Peyer's patch (tissue), 4 donors: Measurements from ENCODE around the gene DUSP9. TPM values are rescaled to one million over a fixed set of nuclear protein-coding genes. Genes with fewer than 3 reads are reported as not detected.
A peak's percentile ranks its signal among the peaks of the same experiment; 100 is the strongest.

Experiments
- DNase-seq, 3 donors: peaks; one replicate each; pipeline ENCODE4 v3.0.0-alpha.2; 2017 to 2019
- H3K27ac ChIP-seq, 4 donors: fragments of 200-600 bp; sonication (generic); one replicate each; pipeline ENCODE4 v1.5.1; 2016 to 2019
- H3K27me3 ChIP-seq, 2 donors: fragments of 200-600 bp; sonication (generic); one replicate each; pipeline ENCODE4 v1.5.1; 2019
- H3K36me3 ChIP-seq, 3 donors: fragments of 200-600 bp; sonication (generic); one replicate each; pipeline ENCODE4 v1.5.1; 2016 to 2019
- H3K4me1 ChIP-seq, 4 donors: fragments of 200-600 bp; sonication (generic); one replicate each; pipeline ENCODE4 v1.5.1; 2016 to 2019
- H3K4me3 ChIP-seq, 4 donors: fragments of 200-600 bp; sonication (generic); 1 replicate in 3 of 4; 2 replicates in 1 of 4; pipeline ENCODE4 v1.5.1; 2016 to 2019; ENCODE audit warnings: mild to moderate bottlenecking in 1 of 4
- H3K9me3 ChIP-seq, 4 donors: fragments of 200-600 bp; sonication (generic); one replicate each; pipeline ENCODE4 v1.5.1; 2016 to 2019; ENCODE audit warnings: mild to moderate bottlenecking in 1 of 4
- POLR2A ChIP-seq, 2 donors: fragments of 450-650 bp; IDR thresholded peaks; one replicate each; pipeline ENCODE4 v1.5.1; 2017; ENCODE audit warnings: antibody characterized with exemption in 2 of 2, mild to moderate bottlenecking in 2 of 2, moderate library complexity in 2 of 2
- total RNA-seq, 4 donors: library from RNA; depleted of rRNA; stranded (reverse); fragments of >200 nt; gene quantifications; one replicate each; pipeline ENCODE4 v1.1.0, GENCODE V29; 2016
- TF ChIP-seq, protein P1 (sequence below), 6 experiments: fragments of 450-650 bp in 4 of 6; fragments of 200-600 bp in 2 of 6; sonication (generic) in 1 of 6; IDR thresholded peaks; one replicate each; pipeline ENCODE4 v1.5.1; 2017 to 2019; ENCODE audit warnings: antibody characterized with exemption in 6 of 6, mild to moderate bottlenecking in 3 of 6, moderate library complexity in 1 of 6

Gene DUSP9
- total RNA-seq, 4 donors from 2014 or later: not detected

DNA sequence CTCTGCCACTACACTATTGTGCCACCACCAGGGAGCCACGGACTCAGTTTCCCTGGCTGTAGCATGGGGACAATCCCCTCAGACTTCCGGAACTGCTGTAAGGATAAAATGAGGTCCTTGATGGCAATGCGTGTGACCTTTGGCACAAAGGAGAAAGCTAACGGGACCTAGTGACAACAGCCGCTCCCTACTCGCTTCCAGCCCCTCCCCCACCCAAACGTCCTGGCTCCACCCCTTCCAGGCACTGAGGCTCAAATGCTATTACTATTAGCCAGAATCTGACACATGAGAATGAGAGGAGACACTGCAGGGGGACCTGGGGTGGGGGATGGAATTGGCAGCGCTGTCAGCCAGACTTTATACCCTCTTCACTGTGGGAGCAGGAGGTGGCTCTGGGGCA lies 5.4 kb upstream of the DUSP9 start:
- H3K36me3 ChIP-seq: no peaks in the 10 kb centered on the region
- no peak for DNase-seq
- TF ChIP-seq POLR2A (IDR thresholded peaks at IDR 0.05): no peak
- TF ChIP-seq, protein P1, sequence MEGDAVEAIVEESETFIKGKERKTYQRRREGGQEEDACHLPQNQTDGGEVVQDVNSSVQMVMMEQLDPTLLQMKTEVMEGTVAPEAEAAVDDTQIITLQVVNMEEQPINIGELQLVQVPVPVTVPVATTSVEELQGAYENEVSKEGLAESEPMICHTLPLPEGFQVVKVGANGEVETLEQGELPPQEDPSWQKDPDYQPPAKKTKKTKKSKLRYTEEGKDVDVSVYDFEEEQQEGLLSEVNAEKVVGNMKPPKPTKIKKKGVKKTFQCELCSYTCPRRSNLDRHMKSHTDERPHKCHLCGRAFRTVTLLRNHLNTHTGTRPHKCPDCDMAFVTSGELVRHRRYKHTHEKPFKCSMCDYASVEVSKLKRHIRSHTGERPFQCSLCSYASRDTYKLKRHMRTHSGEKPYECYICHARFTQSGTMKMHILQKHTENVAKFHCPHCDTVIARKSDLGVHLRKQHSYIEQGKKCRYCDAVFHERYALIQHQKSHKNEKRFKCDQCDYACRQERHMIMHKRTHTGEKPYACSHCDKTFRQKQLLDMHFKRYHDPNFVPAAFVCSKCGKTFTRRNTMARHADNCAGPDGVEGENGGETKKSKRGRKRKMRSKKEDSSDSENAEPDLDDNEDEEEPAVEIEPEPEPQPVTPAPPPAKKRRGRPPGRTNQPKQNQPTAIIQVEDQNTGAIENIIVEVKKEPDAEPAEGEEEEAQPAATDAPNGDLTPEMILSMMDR (IDR thresholded peaks at IDR 0.05): no peak
- H3K4me3 ChIP-seq: no peak overlapping the region
- H3K27ac ChIP-seq: no peak overlapping the region
- peaks cover 0 to 10% of the 10 kb centered on the region in 2 donors for H3K27me3 ChIP-seq
- H3K4me1 ChIP-seq: peaks cover 0 to 16% (median 4%) of the 10 kb centered on the region in 4 donors
- no peaks in the 10 kb centered on the region for H3K9me3 ChIP-seq

DNA sequence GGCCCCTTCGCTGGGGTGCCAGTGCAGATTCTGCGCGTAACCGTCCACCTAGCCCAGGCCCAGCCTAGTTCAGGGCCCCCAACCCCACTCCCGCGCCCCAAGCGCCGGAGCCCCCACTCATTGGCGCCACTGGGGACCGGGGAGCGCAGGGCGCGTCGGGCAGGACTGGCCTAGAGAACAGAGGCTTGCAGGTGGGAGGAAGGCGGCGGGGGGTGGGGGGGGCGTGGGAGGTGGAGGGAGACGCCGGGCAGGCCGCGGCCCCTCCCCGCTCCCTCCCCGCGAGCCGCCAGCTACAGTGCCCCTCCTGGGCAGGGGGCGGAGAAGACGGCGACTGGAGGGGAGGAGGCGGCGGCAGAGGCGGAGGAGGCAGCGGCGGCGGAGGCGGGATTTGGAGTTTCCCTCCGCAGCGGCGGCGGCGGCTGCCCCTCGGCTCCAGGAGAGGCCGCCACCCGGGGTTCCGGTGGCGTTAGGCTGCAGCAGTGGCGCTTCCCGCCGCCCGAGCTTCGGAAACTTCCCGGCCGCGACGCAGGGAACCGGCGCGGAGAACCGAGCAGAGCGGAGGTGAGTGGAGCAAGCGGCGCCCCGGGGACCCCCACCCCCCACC lies 4.8 kb upstream of the DUSP9 start:
- H3K4me3 ChIP-seq: peak overlapping the region in 1 of 4 donors; percentile 19
- no peak for DNase-seq
- peaks cover 0 to 10% of the 10 kb centered on the region in 2 donors for H3K27me3 ChIP-seq
- peaks cover 0 to 20% (median 4%) of the 10 kb centered on the region in 4 donors for H3K4me1 ChIP-seq
- TF ChIP-seq, protein P1 (IDR thresholded peaks at IDR 0.05): no peak
- no peak for TF ChIP-seq POLR2A (IDR thresholded peaks at IDR 0.05)
- no peaks in the 10 kb centered on the region for H3K9me3 ChIP-seq
- H3K36me3 ChIP-seq: no peaks in the 10 kb centered on the region
- no peak overlapping the region for H3K27ac ChIP-seq

DNA sequence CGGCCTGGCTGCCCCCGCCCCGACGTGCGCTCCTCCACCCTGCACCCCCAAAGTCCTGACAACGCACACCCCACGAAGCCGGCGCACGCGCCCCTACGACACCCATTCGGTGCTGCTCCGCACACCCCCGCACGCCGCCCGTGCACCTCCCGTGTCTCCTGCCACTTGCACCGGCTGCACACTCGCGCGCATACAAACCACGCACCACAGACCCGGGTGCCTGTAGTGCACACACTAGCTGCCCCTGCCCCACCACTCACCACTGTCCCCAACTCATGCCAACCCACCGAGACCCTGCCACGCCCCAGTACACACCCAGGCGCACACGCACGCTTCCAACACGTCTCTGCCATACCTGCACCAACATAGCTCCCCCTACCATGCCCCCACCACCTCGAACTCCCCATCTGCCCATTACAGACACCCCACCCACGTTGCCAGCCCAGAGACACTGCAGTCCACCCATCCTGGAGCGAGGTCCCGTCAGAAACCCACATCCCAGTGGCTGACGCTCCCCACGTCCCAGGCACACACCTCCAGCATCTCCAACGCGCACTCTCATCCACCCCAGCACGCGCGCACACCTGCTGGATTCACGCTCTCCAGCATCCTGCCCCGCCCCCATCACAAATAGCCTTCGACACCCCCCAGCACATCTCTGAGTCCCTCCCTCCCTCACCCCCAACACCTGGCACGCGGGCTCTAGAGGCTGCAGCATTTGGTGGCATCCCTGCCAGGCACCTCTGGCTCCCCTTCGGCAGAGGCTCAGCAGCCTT lies 4.2 kb upstream of the DUSP9 start:
- H3K27ac ChIP-seq: no peak overlapping the region
- peak overlapping the region in 1 of 4 donors; percentile 19 for H3K4me3 ChIP-seq
- no peaks in the 10 kb centered on the region for H3K36me3 ChIP-seq
- H3K4me1 ChIP-seq: peaks cover 0 to 27% (median 4%) of the 10 kb centered on the region in 4 donors
- no peaks in the 10 kb centered on the region for H3K9me3 ChIP-seq
- peak in 2 of 3 donors; percentile 19 to 37 for DNase-seq
- TF ChIP-seq POLR2A (IDR thresholded peaks at IDR 0.05): no peak
- TF ChIP-seq, protein P1 (IDR thresholded peaks at IDR 0.05): no peak
- H3K27me3 ChIP-seq: peaks cover 0 to 10% of the 10 kb centered on the region in 2 donors

DNA sequence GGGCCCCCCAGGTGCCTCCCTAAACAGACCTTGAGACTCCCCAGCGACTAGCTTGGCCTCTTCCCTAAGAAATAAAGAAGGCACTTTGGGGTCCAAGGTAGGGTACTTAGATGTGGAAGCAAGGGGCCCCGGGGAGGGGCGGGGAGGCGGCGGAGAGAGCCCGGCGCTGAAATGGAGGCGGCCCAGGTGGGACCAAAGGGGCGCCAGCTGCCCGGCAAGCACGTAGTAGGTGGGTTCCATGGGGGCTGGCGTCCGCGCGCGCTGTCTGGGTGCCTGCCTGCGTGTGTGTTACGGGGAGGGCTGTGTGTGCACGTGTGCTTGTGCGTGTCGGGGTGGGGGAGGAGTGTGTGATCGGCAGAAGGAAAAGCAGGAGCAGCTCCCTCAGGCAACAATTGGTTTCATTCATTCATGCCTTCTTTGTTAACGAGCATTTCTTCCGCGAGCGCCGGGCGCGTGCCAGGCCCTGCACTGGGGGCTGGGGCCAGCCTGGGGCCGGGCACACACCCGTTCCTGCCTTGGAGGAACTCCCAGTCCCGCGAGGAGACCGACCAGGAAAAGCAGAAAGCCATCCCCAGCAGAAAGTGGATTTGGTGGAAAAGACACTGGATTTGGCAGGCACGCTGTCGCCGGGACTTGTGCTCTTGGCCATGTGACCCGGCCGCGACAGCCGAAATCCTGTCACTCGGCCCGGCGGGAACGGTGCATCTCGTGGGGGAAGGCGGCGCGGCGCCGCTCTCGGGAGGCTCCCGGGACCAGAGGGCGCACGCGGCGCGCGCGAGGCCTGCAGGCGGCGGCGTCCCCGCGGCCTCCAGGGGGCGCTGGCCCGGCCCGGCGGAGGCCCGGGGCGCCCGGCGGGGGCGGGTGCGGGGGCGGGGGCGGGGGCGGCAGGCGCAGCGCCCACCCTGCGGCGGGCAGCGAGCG lies 3.3 kb upstream of the DUSP9 start:
- peak in 2 of 3 donors; percentile 40 to 49 for DNase-seq
- TF ChIP-seq POLR2A (IDR thresholded peaks at IDR 0.05): no peak
- TF ChIP-seq, protein P1 (IDR thresholded peaks at IDR 0.05): peak in 1 of 6 experiments; percentile 2
- Histone ChIP-seq H3K27me3 (peaks cover 0 to 10% of the 10 kb centered on the region in 2 donors), H3K27ac (no peak overlapping the region), H3K9me3 (no peaks in the 10 kb centered on the region), H3K4me3 (peak overlapping the region in 1 of 4 donors; percentile 14), H3K4me1 (peaks cover 0 to 28% (median 4%) of the 10 kb centered on the region in 4 donors), H3K36me3 (no peaks in the 10 kb centered on the region)
